Transverse colon (tissue), 4 donors: ENCODE results near the gene RERE. TPM values are rescaled to one million over a fixed set of nuclear protein-coding genes. Genes with fewer than 3 reads are reported as not detected.
A peak's percentile ranks its signal among the peaks of the same experiment; 100 is the strongest.
"Not testable (repeated sequence)": the region's sequence is repeated elsewhere in the genome, so short reads cannot be mapped to it uniquely, and the experiment has no call there.

ENCODE experiments used
- DNase-seq: peaks from one replicate; pipeline ENCODE4 v3.0.0-alpha.2; 2019
- H3K27ac ChIP-seq, 4 donors: fragments of 200-600 bp; sonication (generic); 2 replicates each; pipeline ENCODE4 v1.5.1; 2016 to 2018; ENCODE audit warnings: inconsistent platforms in 4 of 4
- H3K27me3 ChIP-seq: fragments of 200-600 bp; sonication (generic); 2 replicates; pipeline ENCODE4 v1.5.1; 2017; ENCODE audit warnings: inconsistent platforms
- H3K36me3 ChIP-seq, 4 donors: fragments of 200-600 bp; sonication (generic); 2 replicates each; pipeline ENCODE4 v1.5.1; 2017 to 2019; ENCODE audit warnings: inconsistent platforms in 4 of 4
- H3K4me1 ChIP-seq, 4 donors: fragments of 200-600 bp; sonication (generic); 2 replicates each; pipeline ENCODE4 v1.5.1; 2017 to 2020; ENCODE audit warnings: inconsistent platforms in 4 of 4
- H3K4me3 ChIP-seq, 4 donors: fragments of 200-600 bp; sonication (generic); 1 replicate in 1 of 4; 2 replicates in 3 of 4; pipeline versions ENCODE4 v1.5.1 to v1.6.1; 2017 to 2019; ENCODE audit warnings: inconsistent platforms in 4 of 4
- H3K9me3 ChIP-seq, 2 donors: fragments of 200-600 bp; sonication (generic); 2 replicates each; pipeline ENCODE4 v1.5.1; 2017 to 2019; ENCODE audit warnings: inconsistent platforms in 2 of 2
- CTCF ChIP-seq, 5 experiments: fragments of 200-600 bp in 3 of 5; fragments of 450-650 bp in 2 of 5; sonication (generic) in 3 of 5; IDR thresholded peaks; 1 replicate in 2 of 5; 2 replicates in 3 of 5; pipeline ENCODE4 v1.5.1; 2016 to 2017; ENCODE audit warnings: antibody characterized with exemption in 5 of 5, inconsistent platforms in 3 of 5, mild to moderate bottlenecking in 2 of 5, moderate library complexity in 1 of 5
- EP300 ChIP-seq: sonication (generic); formaldehyde crosslinking; IDR thresholded peaks from one replicate; pipeline ENCODE4 v1.6.1; 2017; ENCODE audit warnings: antibody characterized with exemption, low read depth
- POLR2A ChIP-seq: fragments of 450-650 bp; IDR thresholded peaks from one replicate; pipeline ENCODE4 v1.6.1; 2016; ENCODE audit warnings: antibody characterized with exemption, mild to moderate bottlenecking, moderate library complexity
- POLR2AphosphoS5 ChIP-seq, 3 donors: sonication (generic); formaldehyde crosslinking; IDR thresholded peaks; one replicate each; pipeline ENCODE4 v1.6.1; 2016; ENCODE audit warnings: antibody characterized with exemption in 3 of 3
- WGBS, 2 donors: methylation state at CpG; one replicate each; pipeline ENCODE4 v1.1.5; 2018; ENCODE audit warnings: low coverage in 1 of 2; 5-methylcytosine and 5-hydroxymethylcytosine counted together
- in situ Hi-C, 4 donors: fragments of 200-750 bp; cut with MboI; loops; one replicate each; pipeline versions ENCODE4 v1.15.0 to v1.15.1; 2017; ENCODE audit warnings: low sequenced_read_pairs in 3 of 4, low pct_ligation_motif_present in 1 of 4, low pct_unique_long_range_greater_than_20kb in 1 of 4
- intact Hi-C: fragments of 100-400 bp; cut with DNase I; formaldehyde crosslinking; loops from one replicate; pipeline ENCODE4 v1.15.1; 2023; ENCODE audit warnings: low total_unique reads
- total RNA-seq, 4 donors: library from RNA; depleted of rRNA; stranded (reverse); fragments of >200 nt; gene quantifications; one replicate each; pipeline ENCODE4 v1.1.0, GENCODE V29; 2016

Gene RERE
- total RNA-seq, 4 donors from 2014 or later, result 80.3 to 657 (median 105) TPM

DNA sequence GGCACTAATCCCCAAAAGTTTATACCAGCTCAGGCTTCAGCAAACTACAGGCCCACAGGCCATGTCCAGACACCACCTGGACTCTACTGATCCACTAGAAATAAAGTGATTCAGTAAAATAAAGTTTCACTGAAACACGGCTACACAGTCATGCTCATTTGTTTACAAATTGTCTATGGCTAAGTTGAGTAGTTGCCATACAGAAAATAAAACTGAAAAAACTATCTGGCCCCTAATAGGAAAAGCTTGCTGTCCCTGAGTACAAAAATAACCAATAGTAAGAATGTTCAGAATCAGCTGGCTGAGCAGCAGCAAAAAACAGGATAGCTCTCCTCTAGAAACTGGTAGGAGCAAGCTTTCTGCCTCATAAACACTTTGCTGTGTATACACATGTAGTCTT is 221.5 kb downstream of the RERE start:
- Histone ChIP-seq H3K27me3 (no peaks in the 10 kb centered on the region), H3K27ac (peak overlapping the region; percentile 1 to 45 (median 6)), H3K4me3 (no peak overlapping the region), H3K36me3 (no peaks in the 10 kb centered on the region), H3K9me3 (no peaks in the 10 kb centered on the region), H3K4me1 (peaks cover 4 to 30% (median 15%) of the 10 kb centered on the region in 4 donors)
- intact Hi-C loops (no loop called here), in situ Hi-C loops (no loop called here)
- DNase-seq, result no peak
- TF ChIP-seq POLR2AphosphoS5 (IDR thresholded peaks at IDR 0.05) (no peak), POLR2A (no peak), EP300 (no peak), CTCF (IDR thresholded peaks at IDR 0.05) (no peak)
- WGBS, 2 donors, result 21 to 50% methylated on average over 1 of the region's 1 CpG

GRCh38 chr1:8595332-8595731 is 222.1 kb downstream of the RERE start:
- no peak for DNase-seq
- Histone ChIP-seq H3K27ac (no peak overlapping the region), H3K36me3 (no peaks in the 10 kb centered on the region), H3K27me3 (no peaks in the 10 kb centered on the region), H3K4me1 (peaks cover 6 to 36% (median 16%) of the 10 kb centered on the region in 4 donors), H3K9me3 (no peaks in the 10 kb centered on the region), H3K4me3 (no peak overlapping the region)
- TF ChIP-seq POLR2AphosphoS5 (IDR thresholded peaks at IDR 0.05) (no peak), POLR2A (no peak), CTCF (IDR thresholded peaks at IDR 0.05) (no peak), EP300 (no peak)
- intact Hi-C loops, result no loop called here
- in situ Hi-C loops, result no loop called here

- peaks cover 4 to 31% (median 12%) of the 10 kb centered on the region in 4 donors for H3K4me1 ChIP-seq
- H3K27me3 ChIP-seq, H3K4me3 ChIP-seq, H3K36me3 ChIP-seq, H3K9me3 ChIP-seq, H3K27ac ChIP-seq, DNase-seq, in situ Hi-C loops: not testable (repeated sequence)
- intact Hi-C loops, result loop anchor here (1.0 kb wide), 1 partner anchor 26 kb away; no protein-coding TSS in a partner anchor
- 90 to 100% methylated on average over 1 to 3 of the region's 3 CpGs for whole genome bisulfite sequencing, 2 donors
These were observed 224.1 kb downstream of the RERE start for GRCh38 chr1:8593292-8593691.

- in situ Hi-C loops, result no loop called here
- intact Hi-C loops, result no loop called here
- H3K36me3 ChIP-seq, result no peaks in the 10 kb centered on the region
- TF ChIP-seq POLR2AphosphoS5 (IDR thresholded peaks at IDR 0.05) (no peak), EP300 (no peak), CTCF (IDR thresholded peaks at IDR 0.05) (no peak), POLR2A (no peak)
- peaks cover 3 to 23% (median 10%) of the 10 kb centered on the region in 4 donors for H3K4me1 ChIP-seq
- H3K9me3 ChIP-seq, result no peaks in the 10 kb centered on the region
- H3K27me3 ChIP-seq, result no peaks in the 10 kb centered on the region
- no peak for DNase-seq
- 92 to 93% methylated on average over 5 of the region's 5 CpGs for WGBS, 2 donors
- no peak overlapping the region for H3K27ac ChIP-seq
- no peak overlapping the region for H3K4me3 ChIP-seq
These were observed 225.9 kb downstream of the RERE start for GRCh38 chr1:8591569-8591968.

- WGBS, 2 donors, result 66 to 100% methylated on average over 1 to 6 of the region's 6 CpGs
- no peak overlapping the region for H3K4me3 ChIP-seq
- no peaks in the 10 kb centered on the region for H3K36me3 ChIP-seq
- TF ChIP-seq POLR2A (no peak), EP300 (no peak), POLR2AphosphoS5 (IDR thresholded peaks at IDR 0.05) (no peak), CTCF (IDR thresholded peaks at IDR 0.05) (no peak)
- peaks cover 3 to 18% (median 6%) of the 10 kb centered on the region in 4 donors for H3K4me1 ChIP-seq
- no peaks in the 10 kb centered on the region for H3K27me3 ChIP-seq
- DNase-seq, result no peak
- in situ Hi-C loops, result no loop called here
- peak overlapping the region in 1 of 4 donors; percentile 26 for H3K27ac ChIP-seq
- intact Hi-C loops, result no loop called here
- no peaks in the 10 kb centered on the region for H3K9me3 ChIP-seq
These were observed 226.6 kb downstream of the RERE start for GRCh38 chr1:8590721-8591351.
